MM.1S (cell line): ENCODE results near the gene SLC6A3.

ENCODE experiments used
- CTCF ChIP-seq: fragments of 300-600 bp; sonication (generic); IDR thresholded peaks from 2 replicates; pipeline ENCODE4 v1.5.1; 2016; ENCODE audit warnings: antibody characterized with exemption, low read length, mixed read lengths
- EZH2 ChIP-seq: fragments of 300-600 bp; sonication (generic); optimal IDR thresholded peaks from 2 replicates; pipeline ENCODE3; 2017; ENCODE audit warnings: low read depth, mild to moderate bottlenecking, antibody characterized with exemption, low read length, mixed read lengths

GRCh38 chr5:1356873-1357787, 88.1 kb downstream of the SLC6A3 start:
- TF ChIP-seq EZH2 = no peak
- TF ChIP-seq CTCF = no peak
